Measurements from ENCODE around the gene HOXA5. TPM values are rescaled to one million over a fixed set of nuclear protein-coding genes. Genes with fewer than 3 reads are reported as not detected.

The HOXA5 gene
- polyA plus RNA-seq, 3 donors, result 63.4 to 76.9 (median 64.7) TPM

DNA sequence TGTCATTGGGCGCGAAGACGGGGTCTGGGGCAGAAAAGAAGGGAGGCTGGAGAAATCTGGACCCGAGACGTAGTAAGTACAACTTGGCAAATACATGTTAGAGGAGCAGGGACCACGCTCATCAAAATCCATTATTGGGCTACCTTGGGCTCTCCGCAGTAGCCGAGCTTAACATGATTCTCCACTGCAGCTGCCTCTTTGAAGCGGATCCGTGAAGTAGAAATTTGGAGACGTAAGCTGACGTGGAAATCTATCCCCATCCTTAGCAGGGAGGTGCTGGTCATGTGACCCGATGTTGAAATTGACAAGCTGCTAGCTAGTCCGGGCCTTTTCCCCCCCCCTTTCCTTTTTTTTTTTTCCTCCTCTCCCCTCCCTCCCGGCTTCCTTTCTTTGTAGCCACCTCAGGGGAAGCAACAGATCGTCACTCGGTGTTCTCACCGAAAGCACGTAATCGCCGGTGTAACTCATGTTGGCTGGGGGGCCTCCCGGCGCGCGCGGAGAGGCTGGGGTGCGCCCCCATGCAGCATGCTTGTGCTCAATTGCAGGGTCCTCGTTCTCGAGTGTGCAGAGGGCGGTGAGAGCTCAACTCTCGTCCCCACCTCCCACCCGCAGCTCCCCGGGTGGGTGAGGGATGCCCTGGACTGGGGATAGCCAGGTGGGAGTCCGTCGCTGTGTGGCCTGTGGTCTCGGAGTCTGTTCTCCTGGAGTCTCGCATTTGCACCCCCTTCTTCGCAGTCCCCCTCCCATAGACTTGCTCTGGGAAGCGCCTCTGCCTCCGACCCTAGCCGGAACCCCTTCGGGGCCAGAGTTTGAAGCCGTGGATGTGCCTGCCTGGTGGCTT lies 41.8 kb upstream of the HOXA5 start, which contains the start of gene HOXA11:
HOXA11 (minus strand) TSS at position 220 of the 841 bp plus-strand sequence; CDS start at position 132, 88 bp downstream.
- peak; percentile 95 for DNase-seq

DNA sequence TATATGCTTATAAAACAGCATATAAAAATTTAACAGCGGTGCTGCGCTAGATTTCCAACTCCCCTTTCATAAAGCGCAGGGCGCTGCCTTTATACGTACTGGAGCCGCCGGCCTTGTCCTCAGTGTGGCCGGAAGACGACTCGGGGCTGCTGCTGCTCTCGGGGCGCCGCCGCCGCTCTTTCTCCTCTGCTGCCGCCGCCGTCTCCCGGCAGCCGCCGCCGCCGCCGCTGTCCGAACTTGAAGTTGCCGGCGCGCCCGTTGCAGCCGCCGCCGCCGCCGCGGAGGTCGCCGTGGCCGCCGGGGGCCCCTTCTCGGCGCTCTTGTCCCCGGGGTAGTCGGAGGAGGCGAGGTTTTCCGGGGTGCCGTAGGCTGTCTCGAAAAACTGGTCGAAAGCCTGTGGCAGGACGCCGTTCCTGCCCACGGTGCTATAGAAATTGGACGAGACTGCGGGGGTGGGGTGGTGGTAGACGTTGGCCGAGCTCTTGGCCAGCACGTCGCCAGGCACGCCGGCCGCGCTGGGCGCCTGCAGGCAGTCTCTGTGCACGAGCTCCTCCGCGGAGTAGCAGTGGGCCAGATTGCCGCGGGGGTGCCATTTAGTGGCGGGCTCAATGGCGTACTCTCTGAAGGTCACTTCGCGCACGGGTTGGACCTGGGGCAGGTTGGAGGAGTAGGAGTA lies 41.0 kb upstream of the HOXA5 start:
- no peak for DNase-seq

DNA sequence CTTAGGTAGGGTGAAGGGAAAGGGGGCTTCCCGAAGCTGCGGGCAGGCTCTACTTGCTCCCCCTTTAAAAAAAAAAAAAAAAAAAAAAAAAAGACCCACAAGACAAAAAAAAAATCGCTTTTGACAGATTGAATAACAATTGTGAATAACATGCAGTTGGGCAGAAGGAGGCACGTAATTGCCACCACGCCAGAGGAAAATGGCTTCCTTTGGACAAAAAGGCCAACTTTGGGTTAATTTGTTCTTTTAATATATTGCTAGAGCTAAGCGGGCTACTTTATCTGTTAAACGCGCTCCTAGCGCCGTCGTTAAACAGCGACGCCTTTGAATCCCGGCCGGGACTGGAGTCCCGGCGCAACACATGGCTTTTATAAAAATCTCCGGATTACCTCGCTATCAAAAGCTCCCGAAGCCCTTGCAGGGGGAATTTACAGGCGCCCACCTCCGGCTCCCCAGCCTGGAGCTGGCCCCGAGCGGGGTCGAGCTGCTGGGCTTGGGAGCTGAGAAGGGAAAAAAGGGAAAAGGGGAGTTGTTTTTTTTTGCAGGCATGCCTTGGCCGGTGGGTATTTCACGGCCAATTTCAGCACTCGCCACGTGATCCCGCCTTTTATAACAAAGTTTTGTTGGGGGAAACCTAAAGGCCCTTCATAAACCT lies 40.3 kb upstream of the HOXA5 start:
- DNase-seq, result no peak

DNA sequence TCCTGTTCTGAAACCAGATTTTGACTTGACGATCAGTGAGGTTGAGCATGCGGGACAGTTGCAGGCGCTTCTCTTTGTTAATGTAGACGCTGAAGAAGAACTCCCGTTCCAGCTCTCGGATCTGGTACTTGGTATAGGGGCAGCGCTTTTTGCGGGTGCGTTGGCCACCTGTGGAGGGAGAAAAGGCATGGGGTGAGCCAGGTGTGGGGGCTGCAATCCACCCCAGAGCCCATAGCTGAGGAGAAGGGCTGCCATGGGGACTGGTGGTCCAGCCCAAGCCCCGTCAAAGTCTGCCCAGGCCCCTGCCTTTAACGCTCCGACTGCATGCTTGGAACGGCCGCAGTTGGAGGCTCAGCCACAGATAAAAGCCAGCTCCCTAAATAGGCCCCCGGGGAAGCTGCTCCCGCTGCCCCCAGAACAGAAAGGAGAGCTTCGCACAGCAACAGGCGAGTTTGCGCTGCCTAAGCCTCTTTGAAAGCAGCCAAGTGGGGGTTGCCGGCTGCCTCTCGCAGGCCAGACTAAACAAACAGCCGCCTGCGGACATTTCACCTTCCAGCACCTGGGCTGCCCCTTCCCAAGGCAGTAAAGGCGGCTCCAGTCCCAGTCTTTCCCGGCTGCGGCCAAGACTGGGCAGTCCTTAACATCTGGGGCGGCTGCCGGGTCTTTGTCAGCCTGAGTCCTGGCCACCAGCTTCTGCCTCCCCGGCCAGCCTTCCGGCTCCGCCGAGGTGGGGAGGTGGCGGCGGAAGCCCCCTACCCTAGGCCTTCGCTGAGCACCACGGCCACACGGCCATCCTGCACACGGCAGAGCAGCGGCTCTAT lies 39.6 kb upstream of the HOXA5 start:
- no peak for DNase-seq

DNA sequence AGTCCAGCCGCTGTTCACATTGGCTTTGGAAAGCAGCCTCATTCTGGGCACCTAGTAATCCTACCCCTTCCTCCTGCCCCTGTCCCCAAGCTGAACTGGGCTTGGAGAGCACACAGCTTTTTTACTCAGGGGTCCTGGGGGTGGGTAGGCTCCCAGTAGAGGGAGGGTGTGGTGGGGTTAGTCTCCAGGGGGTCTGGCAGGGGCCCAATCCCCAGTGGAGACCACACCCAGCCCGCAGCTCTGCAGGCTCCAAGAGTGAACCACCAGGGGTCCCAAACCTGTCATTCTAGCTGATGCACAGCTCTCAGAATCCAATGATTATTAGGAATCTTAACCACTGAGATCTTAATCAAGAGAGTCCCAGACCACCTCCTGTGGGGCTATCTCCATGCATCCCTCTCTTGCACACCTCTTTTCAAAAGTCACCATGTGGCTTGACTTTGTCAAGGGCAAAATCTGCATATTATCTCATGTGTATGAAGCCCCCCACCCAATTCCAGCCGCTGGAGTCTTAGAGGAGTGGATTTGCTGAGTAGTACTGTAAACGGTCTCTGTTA lies 38.9 kb upstream of the HOXA5 start:
- no peak for DNase-seq

DNA sequence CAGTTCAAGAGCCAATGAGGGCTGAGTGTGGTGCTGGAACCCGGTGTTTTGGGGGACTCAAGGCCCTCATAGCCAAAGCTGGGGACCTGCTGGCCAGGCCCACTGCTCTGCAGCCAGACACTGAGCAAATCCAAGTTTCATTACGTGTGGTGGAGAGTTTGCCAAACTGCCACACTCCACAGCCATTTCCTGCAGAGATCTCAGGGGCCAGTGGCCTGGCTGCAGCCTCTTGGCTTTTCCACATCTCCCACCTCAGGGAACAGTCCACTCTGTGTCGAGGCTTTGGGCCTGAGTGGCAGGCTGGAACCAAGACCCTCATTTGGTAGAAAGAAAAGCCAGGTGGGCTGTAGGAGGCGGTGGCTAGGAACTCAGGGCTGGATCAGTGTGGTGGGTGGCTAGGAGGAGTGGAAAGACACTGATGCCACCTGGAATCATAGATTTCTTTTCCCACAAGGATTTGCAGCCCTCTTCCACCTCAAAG lies 38.4 kb upstream of the HOXA5 start:
- DNase-seq, result no peak

DNA sequence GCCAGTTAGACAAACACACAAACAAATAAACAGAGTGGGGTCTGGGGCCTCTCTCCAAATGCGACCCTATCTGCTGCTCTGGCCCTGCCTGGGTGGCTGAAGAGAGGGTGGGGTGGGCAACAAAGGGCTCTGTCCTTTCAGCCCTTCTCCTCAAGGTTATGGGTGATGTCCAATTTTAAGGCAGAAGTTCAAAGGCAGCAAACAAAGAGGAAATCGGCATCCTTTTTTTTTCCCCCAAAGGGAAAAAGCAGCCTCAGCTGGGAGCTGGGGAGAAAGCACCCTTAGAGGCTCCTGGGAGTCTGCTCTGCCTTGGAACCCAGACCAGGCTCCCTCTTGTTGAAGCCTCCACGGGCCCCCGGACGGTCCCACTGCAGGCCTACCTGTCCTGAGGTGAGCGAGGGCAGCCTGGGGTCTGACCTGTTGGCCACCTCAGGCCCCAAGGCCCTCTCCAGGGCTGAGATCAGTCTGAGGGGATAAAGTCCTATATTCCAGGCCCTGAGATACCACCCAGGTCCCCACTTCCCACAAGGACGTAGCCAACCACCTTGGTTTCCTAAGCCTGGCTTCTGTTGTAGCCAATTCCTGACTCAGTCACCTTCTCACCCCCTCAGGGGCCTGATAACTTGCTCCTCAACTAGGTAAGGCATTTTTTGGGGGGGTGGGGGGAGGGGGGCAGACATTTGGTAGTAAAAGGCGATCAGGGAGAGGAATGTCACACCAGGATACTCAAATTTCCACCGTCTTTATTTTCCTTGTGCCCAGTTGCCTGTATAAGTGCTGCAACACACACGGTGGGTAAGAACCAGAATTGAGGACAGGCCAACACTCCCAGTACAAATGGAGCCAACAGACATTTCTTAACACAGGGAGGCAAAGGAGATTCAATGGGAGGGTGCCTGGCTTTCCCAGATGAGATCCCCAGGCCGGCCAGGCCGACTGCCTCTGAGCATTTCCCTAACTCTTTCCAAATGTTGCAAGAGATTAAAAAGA lies 37.2 kb upstream of the HOXA5 start:
- no peak for DNase-seq

DNA sequence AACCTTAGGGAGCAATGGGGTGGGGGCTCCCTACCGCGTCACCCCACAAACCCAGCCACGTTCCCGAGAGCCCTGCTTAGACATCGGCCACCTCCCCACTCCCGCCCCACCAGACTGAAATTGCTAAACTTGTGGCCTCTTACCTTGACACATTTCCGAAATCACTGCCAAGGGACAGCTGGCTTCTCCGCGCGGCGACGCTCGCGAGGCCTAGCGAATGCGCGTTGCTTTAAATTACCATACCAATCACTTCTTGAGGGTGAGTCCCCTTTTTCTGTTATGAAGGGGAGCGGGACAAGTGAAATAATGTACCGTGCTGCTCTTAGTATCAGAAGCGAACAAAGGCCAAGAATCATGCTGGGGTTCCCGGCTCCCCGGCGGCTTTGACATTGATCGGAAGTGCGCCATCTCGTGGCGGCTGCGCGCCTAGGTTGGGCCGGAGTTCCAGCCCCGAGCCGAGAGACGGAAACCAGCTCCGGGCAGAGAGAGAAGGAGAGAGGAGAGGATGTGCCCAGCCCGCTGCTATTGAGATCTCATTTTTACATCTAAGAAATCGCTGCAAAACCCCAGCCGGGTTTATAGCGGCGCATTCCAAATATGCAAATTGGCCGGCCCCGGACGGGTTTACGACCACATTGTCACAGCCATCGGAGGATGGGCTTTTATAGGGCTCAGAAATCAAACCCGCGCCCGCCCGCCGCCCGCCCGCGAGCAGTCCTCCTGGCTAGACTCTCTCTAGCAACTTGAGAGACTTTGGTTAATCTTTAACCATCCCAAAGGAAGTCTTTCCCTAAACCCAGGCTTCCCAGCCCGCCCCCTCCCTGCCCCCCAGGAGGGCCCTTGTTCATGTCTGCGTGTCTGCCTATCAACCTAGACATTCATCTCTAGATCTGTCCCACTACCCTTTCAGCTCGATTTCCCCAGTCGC lies 36.3 kb upstream of the HOXA5 start:
- DNase-seq, result peak; percentile 93

DNA sequence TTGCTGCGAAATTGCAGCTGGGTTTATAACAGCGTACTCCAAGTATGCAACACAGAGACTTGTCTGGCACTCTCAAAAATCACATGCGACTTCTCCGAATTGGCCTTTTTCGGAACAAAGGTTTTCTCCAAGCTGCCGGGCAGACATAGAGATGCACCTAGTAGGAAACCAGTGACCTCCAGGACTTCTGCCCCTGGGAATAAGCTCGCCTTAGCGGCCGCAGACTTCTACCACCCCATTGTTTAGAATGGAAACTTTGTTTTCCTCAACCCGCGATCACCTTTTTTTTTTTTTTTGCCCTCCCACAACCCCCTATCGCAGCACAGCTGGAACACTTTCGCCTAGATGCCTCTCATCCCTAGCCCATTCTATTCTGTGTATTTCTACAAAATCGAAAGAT lies 35.5 kb upstream of the HOXA5 start:
- DNase-seq, result no peak

DNA sequence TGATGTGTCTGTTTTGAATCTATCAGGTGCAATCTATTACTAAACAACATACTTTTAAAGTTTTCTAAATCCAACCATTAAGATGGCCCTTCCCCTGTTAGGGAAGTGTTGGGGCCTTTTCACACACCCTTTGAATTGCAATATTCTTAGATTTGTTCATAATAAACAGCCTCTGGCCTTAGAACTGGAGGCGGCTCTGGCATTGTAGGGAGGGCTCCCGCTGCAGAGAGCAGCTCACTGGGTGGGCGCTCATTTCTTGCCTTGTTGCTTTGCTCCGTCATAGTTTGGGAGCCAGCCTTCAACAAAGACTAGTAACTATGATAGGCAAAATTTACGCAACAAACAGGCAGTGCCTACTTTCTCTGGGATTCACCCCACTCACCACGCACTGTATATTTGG lies 34.9 kb upstream of the HOXA5 start:
- no peak for DNase-seq

DNA sequence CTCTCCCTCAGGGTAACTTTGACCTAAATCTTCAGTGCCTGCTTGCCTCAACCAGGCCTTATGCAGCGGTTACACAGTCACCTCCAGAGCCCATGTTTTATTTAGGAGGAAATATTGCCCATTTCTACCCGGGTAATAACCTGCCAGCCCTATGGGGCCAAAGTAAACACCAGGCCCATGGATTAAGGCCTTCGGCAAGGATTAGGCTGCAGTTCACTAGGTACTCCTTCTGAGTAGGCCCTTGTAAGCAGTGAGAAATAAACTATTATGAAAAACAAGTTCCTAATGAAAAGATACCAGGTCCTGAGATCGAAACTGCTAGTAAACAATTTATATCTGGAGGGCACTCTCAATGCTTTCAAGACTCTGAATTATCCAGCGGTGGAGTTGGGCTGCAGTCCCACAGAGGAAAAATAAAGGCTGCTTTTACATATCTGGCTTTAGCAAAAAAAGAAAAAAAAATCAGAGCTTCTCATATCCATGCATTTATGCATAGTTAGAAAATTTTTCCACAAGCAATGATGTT lies 34.4 kb upstream of the HOXA5 start:
- DNase-seq, result no peak

DNA sequence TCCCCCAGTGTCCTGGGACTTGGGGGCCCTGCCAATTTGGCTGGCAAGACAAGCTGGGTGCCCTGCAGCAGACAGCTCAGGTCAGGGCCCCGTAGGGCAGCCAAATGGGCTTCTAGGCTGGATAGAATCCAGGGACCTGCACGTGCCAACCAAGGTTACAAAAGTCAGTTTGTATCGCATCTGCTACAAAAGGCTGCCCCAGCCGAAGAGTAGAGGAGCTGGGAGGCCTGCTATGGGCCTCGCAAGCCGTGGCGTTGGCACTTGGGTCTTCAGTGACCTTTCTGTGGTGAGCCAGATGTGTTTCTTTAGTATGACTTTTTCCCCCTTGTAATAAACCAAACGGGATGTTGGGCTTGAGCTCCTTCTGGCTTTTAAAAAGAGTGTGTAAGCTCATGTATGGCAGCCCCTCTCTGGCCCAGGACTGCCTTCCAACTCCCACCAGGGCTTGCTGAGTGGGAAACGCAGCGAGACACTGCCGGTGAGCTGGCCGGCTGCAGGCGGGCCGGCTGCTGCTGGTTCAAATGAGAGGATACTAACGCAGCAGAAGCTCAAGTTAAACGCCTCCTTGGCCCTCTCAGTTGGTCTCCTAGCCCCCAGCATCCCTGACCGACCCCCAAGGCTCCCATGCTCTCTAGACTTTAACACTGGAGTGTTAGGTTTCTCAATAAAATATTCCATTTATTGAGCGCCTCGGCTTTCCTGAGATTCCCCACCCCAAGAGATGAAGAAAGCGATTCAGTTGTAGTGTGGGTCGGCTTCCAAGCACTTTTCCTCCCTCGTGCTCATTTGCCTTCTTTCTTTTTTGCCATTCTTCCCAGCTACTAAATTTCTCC lies 33.7 kb upstream of the HOXA5 start:
- no peak for DNase-seq

DNA sequence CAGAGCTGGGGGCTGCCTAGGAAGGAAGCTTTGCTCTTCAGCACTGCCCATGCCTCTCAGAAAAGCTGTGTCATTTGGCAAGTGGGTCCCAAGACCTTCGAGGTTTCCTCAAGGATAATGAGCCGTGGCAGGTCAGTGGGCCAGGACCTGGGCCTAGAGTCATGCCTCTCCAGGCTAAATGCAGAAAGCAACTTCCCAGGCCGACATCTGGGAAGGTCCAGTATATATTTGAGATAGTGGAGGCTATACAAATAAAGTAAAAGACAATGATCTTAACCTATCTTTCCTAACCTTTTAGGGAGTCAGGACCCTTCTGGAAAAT lies 33.0 kb upstream of the HOXA5 start:
- no peak for DNase-seq

DNA sequence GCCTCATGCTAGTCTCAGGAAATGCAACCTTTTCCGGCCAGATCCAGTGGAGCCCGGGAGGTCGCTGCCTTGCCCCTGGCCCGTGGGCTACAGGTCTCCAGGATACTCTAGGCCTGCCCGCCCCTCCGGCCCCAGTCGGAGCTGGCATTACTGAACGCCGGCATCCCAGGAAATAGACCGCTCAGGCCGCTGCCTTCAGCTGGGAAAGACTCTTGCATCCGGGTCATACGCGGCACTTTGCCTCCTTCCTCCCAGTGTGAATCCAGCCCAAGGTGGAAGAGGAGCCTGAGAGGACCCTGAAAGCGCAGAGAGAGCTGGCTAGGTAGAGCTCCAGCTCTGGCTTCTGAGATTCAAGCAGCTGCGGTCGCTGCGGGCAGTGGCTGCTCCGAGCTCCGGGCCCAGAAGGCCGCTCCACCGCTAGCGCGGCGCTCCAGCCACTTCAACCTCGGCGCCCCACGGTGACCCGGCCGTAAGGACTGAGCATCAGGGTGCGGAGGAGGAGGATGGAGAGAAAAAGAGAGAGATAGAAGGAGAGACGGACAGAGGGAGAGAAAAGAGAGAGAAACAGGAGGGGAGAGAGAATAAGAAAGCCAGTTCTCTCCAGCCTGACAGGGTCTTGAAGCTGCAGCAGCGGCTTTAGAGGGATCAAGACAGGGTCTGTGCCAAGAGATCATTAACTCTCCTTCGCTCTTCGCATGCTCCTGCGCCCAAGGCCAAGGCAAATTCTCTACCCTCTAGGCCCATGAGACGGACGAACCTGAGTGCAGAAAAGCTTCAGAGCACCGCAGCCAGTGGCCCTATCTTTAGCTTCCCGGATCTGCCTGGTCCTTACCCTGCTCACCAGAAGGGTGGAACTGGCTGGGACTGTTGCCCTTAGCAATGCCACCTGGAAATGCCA lies 32.4 kb upstream of the HOXA5 start:
- DNase-seq, result no peak

DNA sequence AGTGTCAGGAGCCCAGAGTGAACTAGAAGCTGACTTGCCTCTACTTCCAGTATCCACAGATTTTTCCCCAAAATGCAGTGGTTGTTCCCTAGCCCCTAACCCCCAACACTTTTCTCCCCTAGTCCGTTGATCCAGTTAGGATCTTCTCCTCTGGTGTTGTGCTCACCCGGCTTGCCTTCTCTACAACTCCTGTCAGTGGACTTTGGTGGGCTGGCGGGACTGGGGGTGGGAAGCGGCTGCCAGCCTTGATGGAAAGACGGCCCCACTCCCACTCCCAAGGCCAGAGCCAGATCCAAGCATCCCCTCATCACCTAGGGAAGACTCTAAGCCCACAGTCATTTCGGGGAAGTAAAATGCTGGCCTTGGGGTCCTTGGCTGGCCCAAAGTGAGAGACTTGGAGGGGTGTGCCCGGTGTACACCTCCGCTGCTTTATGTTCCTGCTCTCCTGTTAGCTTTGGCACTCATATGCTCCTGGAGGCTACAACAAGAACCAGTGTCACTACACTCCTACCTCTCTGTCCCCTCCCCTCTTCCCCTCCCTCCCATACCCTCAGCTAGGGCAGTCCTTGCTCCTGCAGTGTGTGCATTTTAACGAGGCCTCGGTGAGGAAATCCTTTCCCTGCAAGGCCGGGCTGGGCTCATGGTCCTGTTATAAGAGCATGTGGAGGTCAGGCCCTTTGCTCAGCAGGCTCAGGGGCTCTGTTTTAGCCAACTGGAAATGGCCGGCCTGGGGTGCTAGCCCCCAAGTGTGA lies 31.6 kb upstream of the HOXA5 start:
- peak; percentile 79 for DNase-seq

Data from renal pelvis (tissue), 4 donors.